PC-9 (cell line): ENCODE results near the gene ZIC4.

Source experiments
- EZH2 ChIP-seq: fragments of 200-600 bp; sonication (generic); IDR thresholded peaks from 2 replicates; pipeline ENCODE4 v1.8.0; 2017; ENCODE audit warnings: antibody characterized with exemption, low read depth
- TF ChIP-seq, protein P1 (sequence below): fragments of 200-600 bp; sonication (generic); conservative IDR thresholded peaks from 2 replicates; pipeline ENCODE4 v1.6.1; 2017; ENCODE audit warnings: mixed run types, antibody characterized with exemption, mild to moderate bottlenecking, moderate library complexity

DNA sequence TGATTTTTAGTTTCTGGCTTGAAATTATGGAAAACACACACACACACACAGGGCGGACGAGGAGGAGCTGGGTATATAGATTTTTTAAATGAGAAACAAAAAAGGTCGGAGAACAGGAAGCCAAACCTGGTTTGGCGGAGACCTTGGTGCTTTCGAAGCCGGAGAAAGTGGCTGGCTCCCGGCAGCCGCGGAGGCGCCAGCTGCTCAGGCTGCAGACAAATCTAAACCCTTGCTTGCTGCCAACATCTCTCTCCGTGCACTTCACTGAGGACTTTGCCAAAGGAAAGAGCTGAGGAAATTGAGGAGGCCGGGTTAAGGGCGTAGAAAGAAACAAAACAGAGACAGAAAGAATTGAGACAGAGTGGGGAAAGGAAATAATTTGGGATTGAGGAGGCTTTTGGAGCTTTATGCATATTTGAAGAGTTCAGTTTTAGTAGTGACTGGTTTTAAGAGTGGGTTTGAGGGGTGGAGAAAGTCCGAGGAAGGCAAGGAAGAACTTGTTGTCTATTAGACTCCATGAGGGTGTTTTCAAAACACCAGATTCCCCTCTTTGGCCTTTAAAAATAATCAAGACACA, 5.0 kb upstream of the ZIC4 start:
- TF ChIP-seq, protein P1, sequence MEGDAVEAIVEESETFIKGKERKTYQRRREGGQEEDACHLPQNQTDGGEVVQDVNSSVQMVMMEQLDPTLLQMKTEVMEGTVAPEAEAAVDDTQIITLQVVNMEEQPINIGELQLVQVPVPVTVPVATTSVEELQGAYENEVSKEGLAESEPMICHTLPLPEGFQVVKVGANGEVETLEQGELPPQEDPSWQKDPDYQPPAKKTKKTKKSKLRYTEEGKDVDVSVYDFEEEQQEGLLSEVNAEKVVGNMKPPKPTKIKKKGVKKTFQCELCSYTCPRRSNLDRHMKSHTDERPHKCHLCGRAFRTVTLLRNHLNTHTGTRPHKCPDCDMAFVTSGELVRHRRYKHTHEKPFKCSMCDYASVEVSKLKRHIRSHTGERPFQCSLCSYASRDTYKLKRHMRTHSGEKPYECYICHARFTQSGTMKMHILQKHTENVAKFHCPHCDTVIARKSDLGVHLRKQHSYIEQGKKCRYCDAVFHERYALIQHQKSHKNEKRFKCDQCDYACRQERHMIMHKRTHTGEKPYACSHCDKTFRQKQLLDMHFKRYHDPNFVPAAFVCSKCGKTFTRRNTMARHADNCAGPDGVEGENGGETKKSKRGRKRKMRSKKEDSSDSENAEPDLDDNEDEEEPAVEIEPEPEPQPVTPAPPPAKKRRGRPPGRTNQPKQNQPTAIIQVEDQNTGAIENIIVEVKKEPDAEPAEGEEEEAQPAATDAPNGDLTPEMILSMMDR = no peak
- no peak for TF ChIP-seq EZH2
